GM12878 (cell line): ENCODE results near the gene RAB2B. TPM values are rescaled to one million over a fixed set of nuclear protein-coding genes. Genes with fewer than 3 reads are reported as not detected.

Experiments used
- ATAC-seq: fragments of 200-7000 bp; cut with Tn5 transposase; 3 replicates; pipeline ENCODE4 v1.9.1; 2020; ENCODE audit warnings: mild to moderate bottlenecking, moderate library complexity
- BruUV-seq: library from RNA; stranded (reverse); fragments of 400-500 nt; replicated peaks from 2 replicates; lab custom pipeline; 2021; lab: Mats Ljungman, UMichigan
- CTCF ChIA-PET: fragments of 300-600 bp; sonication (Branson Sonifier 250); formaldehyde crosslinking; extraction: SDS; loops from one replicate; lab custom pipeline; 2021; ENCODE audit warnings: inconsistent platforms; lab: Yijun Ruan, JAX
- POLR2A ChIA-PET: fragments of 350-600 bp; formaldehyde crosslinking; extraction: SDS; loops from one replicate; lab custom pipeline; 2021; ENCODE audit warnings: inconsistent platforms; lab: Charles Lee
- RAD21 ChIA-PET: fragments of 300-600 bp; sonication (Branson Sonifier 250); formaldehyde crosslinking; loops from one replicate; lab custom pipeline; 2023; ENCODE audit warnings: antibody characterized with exemption; ENCODE audit not compliant: unreplicated experiment; lab: Charles Lee
- SMC1A ChIA-PET: fragments of 300-600 bp; sonication (Branson Sonifier 250); formaldehyde crosslinking; loops from one replicate; lab custom pipeline; 2023; ENCODE audit not compliant: unreplicated experiment, uncharacterized antibody; lab: Charles Lee
- DNase-seq: peaks from one replicate; pipeline ENCODE4 v3.0.0-alpha.2; 2011; ENCODE audit warnings: low read depth, low spot score
- FAIRE-seq: peaks from 3 replicates; lab custom pipeline; 2011; peaks lifted over from hg19 to GRCh38; lab: Jason Lieb, UNC
- H2AFZ ChIP-seq: 2 replicates; pipeline ENCODE4 v1.6.0; 2011; ENCODE audit warnings: low read depth, low read length, control low read depth; ENCODE audit not compliant: control insufficient read depth
- H3K27ac ChIP-seq: 2 replicates; pipeline ENCODE4 v1.5.1; 2011; ENCODE audit warnings: control low read depth; ENCODE audit not compliant: control insufficient read depth, insufficient read depth
- H3K27me3 ChIP-seq, 2 experiments: replicated peaks in 1 of 2; 2 replicates each; pipeline versions ENCODE4 v1.6.0 to v1.6.1; 2011; ENCODE audit warnings: low read length in 1 of 2; ENCODE audit not compliant: control insufficient read depth in 2 of 2, insufficient read depth in 2 of 2
- H3K36me3 ChIP-seq, 2 experiments: 2 replicates each; pipeline ENCODE4 v1.5.1; 2011; ENCODE audit warnings: low read length in 1 of 2; ENCODE audit not compliant: control insufficient read depth in 2 of 2, insufficient read depth in 2 of 2
- H3K4me1 ChIP-seq: 2 replicates; pipeline ENCODE4 v1.6.1; 2011; ENCODE audit warnings: mild to moderate bottlenecking, low read length, moderate library complexity, mixed read lengths; ENCODE audit not compliant: control insufficient read depth, insufficient read depth
- H3K4me2 ChIP-seq: 2 replicates; pipeline ENCODE4 v1.6.0; 2011; ENCODE audit warnings: control low read depth; ENCODE audit not compliant: control insufficient read depth, insufficient read depth
- H3K4me3 ChIP-seq: fragments of 200-600 bp; sonication (generic); 2 replicates; pipeline ENCODE4 v1.5.1; 2016
- H3K79me2 ChIP-seq: 2 replicates; pipeline ENCODE4 v1.6.0; 2011; ENCODE audit warnings: low read length; ENCODE audit not compliant: control insufficient read depth, insufficient read depth
- H3K9ac ChIP-seq: 2 replicates; pipeline ENCODE4 v1.8.0; 2011; ENCODE audit warnings: low read length, control low read depth, mixed read lengths; ENCODE audit not compliant: control insufficient read depth, insufficient read depth
- H3K9me3 ChIP-seq: replicated peaks from 3 replicates; pipeline ENCODE4 v1.5.1; 2011; ENCODE audit warnings: mild to moderate bottlenecking, low read length; ENCODE audit not compliant: control insufficient read depth, insufficient read depth
- H4K20me1 ChIP-seq: 2 replicates; pipeline ENCODE4 v1.6.0; 2011; ENCODE audit not compliant: control insufficient read depth, insufficient read depth
- BACH1 ChIP-seq: fragments of 450-650 bp; IDR thresholded peaks from 2 replicates; pipeline ENCODE4 v1.6.1; 2017; ENCODE audit warnings: mild to moderate bottlenecking, borderline replicate concordance
- CHD4 ChIP-seq: fragments of 200-600 bp; sonication (generic); IDR thresholded peaks from 2 replicates; pipeline ENCODE4 v1.6.1; 2016; ENCODE audit warnings: mild to moderate bottlenecking
- GATAD2B ChIP-seq: fragments of 450-650 bp; conservative IDR thresholded peaks from 2 replicates; pipeline ENCODE4 v1.6.1; 2017; ENCODE audit warnings: low read depth, mild to moderate bottlenecking, moderate library complexity
- NR2C1 ChIP-seq: fragments of 450-650 bp; IDR thresholded peaks from 2 replicates; pipeline ENCODE4 v1.6.1; 2017; ENCODE audit warnings: antibody characterized with exemption, mild to moderate bottlenecking, moderate library complexity
- SMC3 ChIP-seq: IDR thresholded peaks from 2 replicates; pipeline ENCODE4 v1.6.1; 2011; ENCODE audit warnings: low read length, improper control_type of control experiment, borderline replicate concordance
- SUZ12 ChIP-seq: fragments of 200-600 bp; sonication (generic); IDR thresholded peaks from one replicate; pipeline ENCODE4 v1.6.1; 2018; ENCODE audit warnings: antibody characterized with exemption, mild to moderate bottlenecking; ENCODE audit not compliant: unreplicated experiment
- TAF1 ChIP-seq: IDR thresholded peaks from 2 replicates; pipeline ENCODE4 v1.6.1; 2011; ENCODE audit warnings: mild to moderate bottlenecking, low read depth, low read length, borderline replicate concordance
- ZBED1 ChIP-seq: IDR thresholded peaks from 2 replicates; pipeline ENCODE4 v1.6.1; 2016; ENCODE audit warnings: borderline replicate concordance
- WGBS: methylation state at CpG from one replicate; pipeline ENCODE4 v1.1.6; 2016; ENCODE audit warnings: low lambda C conversion rate; ENCODE audit not compliant: insufficient replicate concordance, insufficient coverage; ENCODE audit errors: missing lambda C conversion rate; 5-methylcytosine and 5-hydroxymethylcytosine counted together
- in situ Hi-C: fragments of 300-500 bp; cut with MboI; formaldehyde crosslinking; loops from 9 replicates; pipeline ENCODE4 v1.14.3; 2018; ENCODE audit warnings: mixed read lengths
- intact Hi-C: fragments of 100-400 bp; cut with micrococcal nuclease; formaldehyde crosslinking; loops from one replicate; pipeline ENCODE4 v1.14.2; 2022; ENCODE audit not compliant: unreplicated experiment
- polyA plus RNA-seq, 11 experiments: library from polyadenylated mRNA; depleted of rRNA in 4 of 11; unstranded in 6 of 11; stranded (reverse) in 5 of 11; fragments of >200 nt; fragmentation: Nextera tagmentation in 4 of 11; fragmentation: Illumina TruSeq in 1 of 11; extraction: Ambion mirVana in 4 of 11; extraction: Trizol in 1 of 11; gene quantifications; 1 replicate in 1 of 11; 2 replicates in 10 of 11; pipeline versions ENCODE4 v1.2.1 to v1.2.3, GENCODE V29; 2011 to 2016; ENCODE audit warnings: inconsistent platforms in 2 of 11, missing spikeins in 2 of 11, low read depth in 1 of 11
- total RNA-seq, 4 experiments: library from RNA; depleted of rRNA in 3 of 4; stranded (reverse); fragments of >200 nt in 3 of 4; fragmentation: Illumina TruSeq in 1 of 4; extraction: Trizol in 1 of 4; gene quantifications; 2 replicates each; pipeline versions ENCODE4 v1.2.1 to v1.2.3, GENCODE V29; 2013 to 2021
- TF ChIP-seq, protein P1 (sequence below): IDR thresholded peaks from 2 replicates; pipeline ENCODE4 v1.6.1; 2011; ENCODE audit warnings: mild to moderate bottlenecking, low read depth, low read length, moderate library complexity; ENCODE audit not compliant: insufficient replicate concordance
- TF ChIP-seq, protein P2 (sequence below): fragments of 450-650 bp; formaldehyde crosslinking; IDR thresholded peaks from 2 replicates; pipeline ENCODE4 v1.5.0; 2022; ENCODE audit warnings: mild to moderate bottlenecking, missing genetic modification characterization
- TF ChIP-seq, protein P3 (sequence below): IDR thresholded peaks from 2 replicates; pipeline ENCODE4 v1.6.1; 2011; ENCODE audit warnings: low read depth, mild to moderate bottlenecking, low read length, moderate library complexity, borderline replicate concordance; ENCODE audit errors: extremely low read depth

The RAB2B gene
- total and polyA plus RNA-seq, 10 of the 15 experiments (the other 5 are each of a cell fraction or from before 2014, with no cell fraction given), result 5.6 to 45.1 (median 12.5) TPM

DNA sequence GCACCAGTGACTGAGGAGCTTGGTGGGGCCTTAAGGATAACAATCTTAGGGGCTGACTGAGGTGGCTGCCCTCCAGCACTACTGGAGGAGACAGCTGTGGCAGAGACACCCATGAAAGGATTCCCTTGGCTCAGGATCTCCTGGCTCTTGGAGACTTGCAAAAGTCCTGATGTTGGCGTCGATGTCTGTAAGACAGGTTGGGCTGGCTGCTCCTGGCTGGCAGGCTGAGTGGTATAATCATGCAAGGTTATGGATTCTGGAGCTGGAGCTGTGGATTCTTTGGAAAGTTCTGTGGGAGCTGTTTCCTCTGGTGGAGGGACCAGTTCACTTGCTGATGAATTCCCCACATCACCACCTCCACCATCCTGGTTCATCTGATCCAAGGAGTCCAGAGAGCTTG, 45.6 kb downstream of the RAB2B start (continued):
- TF ChIP-seq, protein P1, sequence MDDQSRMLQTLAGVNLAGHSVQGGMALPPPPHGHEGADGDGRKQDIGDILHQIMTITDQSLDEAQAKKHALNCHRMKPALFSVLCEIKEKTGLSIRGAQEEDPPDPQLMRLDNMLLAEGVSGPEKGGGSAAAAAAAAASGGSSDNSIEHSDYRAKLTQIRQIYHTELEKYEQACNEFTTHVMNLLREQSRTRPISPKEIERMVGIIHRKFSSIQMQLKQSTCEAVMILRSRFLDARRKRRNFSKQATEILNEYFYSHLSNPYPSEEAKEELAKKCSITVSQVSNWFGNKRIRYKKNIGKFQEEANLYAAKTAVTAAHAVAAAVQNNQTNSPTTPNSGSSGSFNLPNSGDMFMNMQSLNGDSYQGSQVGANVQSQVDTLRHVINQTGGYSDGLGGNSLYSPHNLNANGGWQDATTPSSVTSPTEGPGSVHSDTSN, result no peak

DNA sequence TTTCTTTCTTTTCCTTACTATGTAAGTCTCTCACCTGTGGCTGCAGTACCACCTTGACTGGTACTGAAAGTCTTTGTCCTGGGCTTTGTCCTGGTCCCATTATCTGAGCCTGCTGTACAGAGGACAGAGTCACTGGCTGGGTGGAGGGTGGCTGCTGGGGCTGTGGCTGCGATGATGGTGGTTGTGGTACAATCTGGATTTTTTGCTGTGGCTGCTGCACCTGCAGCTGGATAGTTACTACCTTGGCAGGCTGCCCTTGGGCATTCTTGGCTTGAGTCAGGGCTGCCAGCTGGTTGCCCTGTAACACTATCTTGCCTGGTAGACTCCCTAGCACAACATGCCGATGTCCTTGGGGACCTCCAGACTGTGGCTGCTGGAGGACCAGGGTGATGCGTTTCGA, 47.8 kb downstream of the RAB2B start:
- Histone ChIP-seq H3K4me2 (no peak overlapping the region), H3K9me3 (no peaks in the 10 kb centered on the region), H3K79me2 (peaks cover 13% of the 10 kb centered on the region), H3K27ac (no peak overlapping the region), H3K36me3 (peaks cover 30 to 51% of the 10 kb centered on the region in 2 experiments), H3K27me3 (no peaks in the 10 kb centered on the region), H2AFZ (no peak overlapping the region), H3K9ac (no peak overlapping the region), H4K20me1 (no peaks in the 10 kb centered on the region), H3K4me1 (no peaks in the 10 kb centered on the region), H3K4me3 (no peak overlapping the region)
- no TSS peak for BruUV-seq
- no peak for DNase-seq
- no peak for FAIRE-seq
- intact Hi-C loops (no loop called here), in situ Hi-C loops (no loop called here)
- RAD21 ChIA-PET, result no interaction called here
- WGBS, result over 99% methylated on average over 4 of the region's 4 CpGs
- POLR2A ChIA-PET, result no interaction called here
- TF ChIP-seq SMC3 (no peak), SUZ12 (no peak), TAF1 (no peak), GATAD2B (no peak), BACH1 (no peak), CHD4 (no peak), ZBED1 (no peak), NR2C1 (no peak)
- TF ChIP-seq, protein P2, sequence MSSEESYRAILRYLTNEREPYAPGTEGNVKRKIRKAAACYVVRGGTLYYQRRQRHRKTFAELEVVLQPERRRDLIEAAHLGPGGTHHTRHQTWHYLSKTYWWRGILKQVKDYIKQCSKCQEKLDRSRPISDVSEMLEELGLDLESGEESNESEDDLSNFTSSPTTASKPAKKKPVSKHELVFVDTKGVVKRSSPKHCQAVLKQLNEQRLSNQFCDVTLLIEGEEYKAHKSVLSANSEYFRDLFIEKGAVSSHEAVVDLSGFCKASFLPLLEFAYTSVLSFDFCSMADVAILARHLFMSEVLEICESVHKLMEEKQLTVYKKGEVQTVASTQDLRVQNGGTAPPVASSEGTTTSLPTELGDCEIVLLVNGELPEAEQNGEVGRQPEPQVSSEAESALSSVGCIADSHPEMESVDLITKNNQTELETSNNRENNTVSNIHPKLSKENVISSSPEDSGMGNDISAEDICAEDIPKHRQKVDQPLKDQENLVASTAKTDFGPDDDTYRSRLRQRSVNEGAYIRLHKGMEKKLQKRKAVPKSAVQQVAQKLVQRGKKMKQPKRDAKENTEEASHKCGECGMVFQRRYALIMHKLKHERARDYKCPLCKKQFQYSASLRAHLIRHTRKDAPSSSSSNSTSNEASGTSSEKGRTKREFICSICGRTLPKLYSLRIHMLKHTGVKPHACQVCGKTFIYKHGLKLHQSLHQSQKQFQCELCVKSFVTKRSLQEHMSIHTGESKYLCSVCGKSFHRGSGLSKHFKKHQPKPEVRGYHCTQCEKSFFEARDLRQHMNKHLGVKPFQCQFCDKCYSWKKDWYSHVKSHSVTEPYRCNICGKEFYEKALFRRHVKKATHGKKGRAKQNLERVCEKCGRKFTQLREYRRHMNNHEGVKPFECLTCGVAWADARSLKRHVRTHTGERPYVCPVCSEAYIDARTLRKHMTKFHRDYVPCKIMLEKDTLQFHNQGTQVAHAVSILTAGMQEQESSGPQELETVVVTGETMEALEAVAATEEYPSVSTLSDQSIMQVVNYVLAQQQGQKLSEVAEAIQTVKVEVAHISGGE (CRISPR knock-in tag), result no peak
- TF ChIP-seq, protein P3, sequence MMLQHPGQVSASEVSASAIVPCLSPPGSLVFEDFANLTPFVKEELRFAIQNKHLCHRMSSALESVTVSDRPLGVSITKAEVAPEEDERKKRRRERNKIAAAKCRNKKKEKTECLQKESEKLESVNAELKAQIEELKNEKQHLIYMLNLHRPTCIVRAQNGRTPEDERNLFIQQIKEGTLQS, result no peak
- CTCF ChIA-PET, result no interaction called here
- SMC1A ChIA-PET, result no interaction called here
- ATAC-seq, result no peak
